HepG2 (cell line): ENCODE results near the gene MEAK7. TPM values are rescaled to one million over a fixed set of nuclear protein-coding genes. Genes with fewer than 3 reads are reported as not detected.

Experiments used
- ASH2L ChIP-seq: fragments of 300-600, 200-600 bp; sonication (generic); IDR thresholded peaks from 2 replicates; pipeline ENCODE4 v1.7.0; 2017; ENCODE audit warnings: low read depth, mild to moderate bottlenecking, moderate library complexity, mixed read lengths, low read length; ENCODE audit not compliant: insufficient read length
- BATF2 ChIP-seq: sonication (generic); formaldehyde crosslinking; IDR thresholded peaks from 2 replicates; pipeline ENCODE4 v1.8.0; 2022; ENCODE audit warnings: mild to moderate bottlenecking, missing genetic modification reagents, moderate library complexity
- CENPX ChIP-seq: sonication (generic); formaldehyde crosslinking; IDR thresholded peaks from 2 replicates; pipeline ENCODE4 v1.9.0; 2021; ENCODE audit warnings: mild to moderate bottlenecking, missing genetic modification reagents, moderate library complexity
- EEA1 ChIP-seq: sonication (generic); formaldehyde crosslinking; IDR thresholded peaks from 2 replicates; pipeline ENCODE4 v1.5.1; 2020; ENCODE audit warnings: mild to moderate bottlenecking, missing genetic modification reagents, borderline replicate concordance
- HBP1 ChIP-seq: IDR thresholded peaks from 2 replicates; pipeline ENCODE4 v1.6.1; 2016; ENCODE audit warnings: low read depth, control low read depth
- KLF11 ChIP-seq: IDR thresholded peaks from 2 replicates; pipeline ENCODE4 v1.6.1; 2016; ENCODE audit warnings: missing compliant biosample characterization
- MIER3 ChIP-seq: IDR thresholded peaks from 2 replicates; pipeline ENCODE4 v1.6.1; 2016; ENCODE audit warnings: missing compliant biosample characterization, borderline replicate concordance
- PAF1 ChIP-seq: IDR thresholded peaks from 2 replicates; pipeline ENCODE4 v1.6.1; 2016; ENCODE audit warnings: missing genetic modification reagents, missing compliant biosample characterization
- REPIN1 ChIP-seq: sonication (generic); formaldehyde crosslinking; IDR thresholded peaks from 2 replicates; pipeline ENCODE4 v1.8.0; 2022; ENCODE audit warnings: missing genetic modification reagents, low read depth, mild to moderate bottlenecking, borderline replicate concordance
- RFX3 ChIP-seq: IDR thresholded peaks from 2 replicates; pipeline ENCODE4 v1.6.1; 2016; ENCODE audit warnings: missing biosample characterization, missing genetic modification reagents
- SALL1 ChIP-seq: sonication (generic); formaldehyde crosslinking; IDR thresholded peaks from 2 replicates; pipeline ENCODE4 v1.8.0; 2022; ENCODE audit warnings: mild to moderate bottlenecking, missing genetic modification reagents
- SAP130 ChIP-seq: IDR thresholded peaks from 2 replicates; pipeline ENCODE4 v1.6.1; 2016; ENCODE audit warnings: low read depth
- THAP9 ChIP-seq: sonication (generic); formaldehyde crosslinking; IDR thresholded peaks from 2 replicates; pipeline ENCODE4; 2020; ENCODE audit warnings: missing genetic modification reagents, mild to moderate bottlenecking, borderline replicate concordance
- THYN1 ChIP-seq: sonication (generic); formaldehyde crosslinking; IDR thresholded peaks from 2 replicates; pipeline ENCODE4 v1.8.1; 2023; ENCODE audit warnings: low read depth, mild to moderate bottlenecking, moderate library complexity, missing genetic modification reagents, borderline replicate concordance
- ZBTB26 ChIP-seq: IDR thresholded peaks from 2 replicates; pipeline ENCODE4 v1.6.1; 2016; ENCODE audit warnings: missing compliant biosample characterization, missing genetic modification reagents, borderline replicate concordance
- ZIK1 ChIP-seq: sonication (generic); formaldehyde crosslinking; IDR thresholded peaks from 2 replicates; pipeline ENCODE4 v1.5.0; 2020; ENCODE audit warnings: mild to moderate bottlenecking, low read depth, missing genetic modification reagents, borderline replicate concordance
- ZMYM3 ChIP-seq: sonication (generic); formaldehyde crosslinking; IDR thresholded peaks from 2 replicates; pipeline ENCODE4 v1.5.1; 2020; ENCODE audit warnings: mild to moderate bottlenecking, missing genetic modification reagents
- ZNF124 ChIP-seq: sonication (generic); formaldehyde crosslinking; IDR thresholded peaks from 2 replicates; pipeline ENCODE4 v1.4.0; 2020; ENCODE audit warnings: missing genetic modification reagents
- ZNF264 ChIP-seq: sonication (generic); formaldehyde crosslinking; IDR thresholded peaks from 2 replicates; pipeline ENCODE4 v1.4.0; 2020; ENCODE audit warnings: missing genetic modification reagents
- ZNF510 ChIP-seq: sonication (generic); formaldehyde crosslinking; IDR thresholded peaks from 2 replicates; pipeline ENCODE4 v1.4.0; 2020; ENCODE audit warnings: low read depth, mild to moderate bottlenecking, missing genetic modification reagents
- ZNF547 ChIP-seq: sonication (generic); formaldehyde crosslinking; IDR thresholded peaks from 2 replicates; pipeline ENCODE4 v1.5.1; 2020; ENCODE audit warnings: mild to moderate bottlenecking, missing genetic modification reagents
- polyA plus RNA-seq, 8 experiments: library from polyadenylated mRNA; depleted of rRNA in 3 of 8; stranded (reverse) in 7 of 8; unstranded in 1 of 8; fragments of >200 nt; fragmentation: Illumina TruSeq in 4 of 8; extraction: Trizol in 4 of 8; gene quantifications; 2 replicates each; pipeline versions ENCODE4 v1.2.1 to v1.2.3, GENCODE V29; 2011 to 2016; ENCODE audit warnings: low read depth in 4 of 8, missing spikeins in 1 of 8, mixed read lengths in 1 of 8; ENCODE audit not compliant: insufficient read depth in 1 of 8
- total RNA-seq, 5 experiments: library from RNA; depleted of rRNA; stranded (reverse); fragments of >200 nt; fragmentation: Illumina TruSeq; extraction: Trizol; gene quantifications; 2 replicates each; pipeline ENCODE4 v1.2.3, GENCODE V29; 2016; ENCODE audit warnings: low read depth in 1 of 5
- TF ChIP-seq, protein P1 (sequence below): sonication (generic); formaldehyde crosslinking; IDR thresholded peaks from 2 replicates; pipeline ENCODE4 v1.4.0; 2020; ENCODE audit warnings: mild to moderate bottlenecking, missing genetic modification reagents
- TF ChIP-seq, protein P2 (sequence below): sonication (generic); formaldehyde crosslinking; IDR thresholded peaks from 2 replicates; pipeline ENCODE4 v1.9.0; 2021; ENCODE audit warnings: missing genetic modification reagents, mild to moderate bottlenecking, borderline replicate concordance

MEAK7 gene
- total and polyA plus RNA-seq, 2 of the 13 experiments (the other 11 are each of a cell fraction or from before 2014, with no cell fraction given) = 11.8 to 14.7 TPM

- TF ChIP-seq CENPX (no peak), BATF2 (CRISPR knock-in tag) (no peak), ZMYM3 (no peak), ASH2L (no peak), ZNF124 (CRISPR knock-in tag) (0 out of 2 replicates have a peak, but pooled peaks have one; percentile 49), PAF1 (CRISPR knock-in tag) (no peak), ZNF264 (no peak), ZNF547 (CRISPR knock-in tag) (no peak), ZNF510 (CRISPR knock-in tag) (0 out of 2 replicates have a peak, but pooled peaks have one; percentile 58), SALL1 (peak; percentile 68; the same call in 1 of the 2 replicates), SAP130 (CRISPR knock-in tag) (peak; percentile 34), ZBTB26 (0 out of 2 replicates have a peak, but pooled peaks have one; percentile 14), THYN1 (CRISPR knock-in tag) (no peak), KLF11 (CRISPR knock-in tag) (peak; percentile 42; the same call in 1 of the 2 replicates), THAP9 (CRISPR knock-in tag) (peak; percentile 23; the same call in 1 of the 2 replicates), RFX3 (no peak), ZIK1 (CRISPR knock-in tag) (no peak), HBP1 (no peak), MIER3 (CRISPR knock-in tag) (no peak), REPIN1 (CRISPR knock-in tag) (0 out of 2 replicates have a peak, but pooled peaks have one; percentile 26), EEA1 (CRISPR knock-in tag) (no peak)
- TF ChIP-seq, protein P1, sequence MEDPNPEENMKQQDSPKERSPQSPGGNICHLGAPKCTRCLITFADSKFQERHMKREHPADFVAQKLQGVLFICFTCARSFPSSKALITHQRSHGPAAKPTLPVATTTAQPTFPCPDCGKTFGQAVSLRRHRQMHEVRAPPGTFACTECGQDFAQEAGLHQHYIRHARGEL (CRISPR knock-in tag) = no peak
- TF ChIP-seq, protein P2, sequence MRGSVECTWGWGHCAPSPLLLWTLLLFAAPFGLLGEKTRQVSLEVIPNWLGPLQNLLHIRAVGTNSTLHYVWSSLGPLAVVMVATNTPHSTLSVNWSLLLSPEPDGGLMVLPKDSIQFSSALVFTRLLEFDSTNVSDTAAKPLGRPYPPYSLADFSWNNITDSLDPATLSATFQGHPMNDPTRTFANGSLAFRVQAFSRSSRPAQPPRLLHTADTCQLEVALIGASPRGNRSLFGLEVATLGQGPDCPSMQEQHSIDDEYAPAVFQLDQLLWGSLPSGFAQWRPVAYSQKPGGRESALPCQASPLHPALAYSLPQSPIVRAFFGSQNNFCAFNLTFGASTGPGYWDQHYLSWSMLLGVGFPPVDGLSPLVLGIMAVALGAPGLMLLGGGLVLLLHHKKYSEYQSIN = no peak
Observed at GRCh38 chr16:84511180-84511800, 6.8 kb upstream of the MEAK7 start (continued).
